HG03039 (cell line): Measurements from ENCODE around the gene INTS11.
"Not testable (repeated sequence)": the region's sequence is repeated elsewhere in the genome, so short reads cannot be mapped to it uniquely, and the experiment has no call there.

Source experiments
- ATAC-seq: cut with Tn5 transposase; IDR thresholded peaks from one replicate; pipeline ENCODE4 v1.9.1; 2021; ENCODE audit warnings: mild to moderate bottlenecking, moderate library complexity; ENCODE audit not compliant: unreplicated experiment

INTS11 gene

GRCh38 chr1:1331068-1331965 lies 6.9 kb upstream of the INTS11 start, which contains the start of gene TAS1R3:
Gene TAS1R3, plus strand, starts transcription at chr1:1331280. Its CDS starts 66 bp downstream, at chr1:1331346.
- ATAC-seq: no peak

DNA sequence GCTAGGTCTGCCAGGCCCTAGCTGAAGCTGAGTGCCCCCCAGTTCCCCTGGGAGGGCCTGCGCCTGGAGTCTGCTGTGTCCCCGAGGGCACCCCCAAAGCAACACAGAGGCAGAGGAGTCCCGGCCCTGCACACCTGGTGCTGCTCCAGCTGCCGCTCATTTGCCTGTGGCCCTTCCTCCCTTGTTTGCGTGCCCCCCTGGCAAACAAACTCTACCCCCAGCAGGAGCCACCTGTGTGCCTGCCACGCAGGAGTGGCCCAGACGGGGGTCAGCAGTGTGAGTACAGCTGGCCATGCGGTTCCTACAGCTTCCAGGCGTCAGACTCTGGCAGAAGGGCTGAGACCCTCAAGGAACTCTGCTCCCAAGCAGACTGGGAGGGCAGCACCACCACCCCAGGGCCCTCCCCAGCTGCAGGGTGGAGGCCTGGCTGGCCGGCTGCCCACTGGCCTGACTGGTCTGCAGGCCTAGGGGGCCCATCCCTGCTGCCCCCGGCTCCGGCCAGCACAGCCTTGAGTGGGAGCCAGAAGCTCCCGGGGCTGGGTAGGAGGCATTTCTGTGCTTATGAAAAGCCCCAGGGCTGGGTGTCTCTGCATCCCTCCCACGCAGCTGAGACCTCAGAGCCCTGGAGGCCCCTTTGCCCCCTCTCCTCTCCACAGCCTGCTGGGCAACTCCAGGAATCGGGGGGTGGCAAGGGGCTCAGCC lies 6.1 kb upstream of the INTS11 start:
- ATAC-seq: no peak

GRCh38 chr1:1329304-1330210 lies 5.1 kb upstream of the INTS11 start:
- ATAC-seq: no peak

DNA sequence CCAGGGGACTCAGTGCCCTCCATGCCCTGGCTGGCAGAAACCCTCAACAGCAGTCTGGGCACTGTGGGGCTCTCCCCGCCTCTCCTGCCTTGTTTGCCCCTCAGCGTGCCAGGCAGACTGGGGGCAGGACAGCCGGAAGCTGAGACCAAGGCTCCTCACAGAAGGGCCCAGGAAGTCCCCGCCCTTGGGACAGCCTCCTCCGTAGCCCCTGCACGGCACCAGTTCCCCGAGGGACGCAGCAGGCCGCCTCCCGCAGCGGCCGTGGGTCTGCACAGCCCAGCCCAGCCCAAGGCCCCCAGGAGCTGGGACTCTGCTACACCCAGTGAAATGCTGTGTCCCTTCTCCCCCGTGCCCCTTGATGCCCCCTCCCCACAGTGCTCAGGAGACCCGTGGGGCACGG lies 3.8 kb upstream of the INTS11 start:
- ATAC-seq: no peak

- ATAC-seq: no peak
Measured at GRCh38 chr1:1327291-1327690, 2.8 kb upstream of the INTS11 start.

- ATAC-seq: no peak
Measured at GRCh38 chr1:1326075-1326605, 1.7 kb upstream of the INTS11 start.

DNA sequence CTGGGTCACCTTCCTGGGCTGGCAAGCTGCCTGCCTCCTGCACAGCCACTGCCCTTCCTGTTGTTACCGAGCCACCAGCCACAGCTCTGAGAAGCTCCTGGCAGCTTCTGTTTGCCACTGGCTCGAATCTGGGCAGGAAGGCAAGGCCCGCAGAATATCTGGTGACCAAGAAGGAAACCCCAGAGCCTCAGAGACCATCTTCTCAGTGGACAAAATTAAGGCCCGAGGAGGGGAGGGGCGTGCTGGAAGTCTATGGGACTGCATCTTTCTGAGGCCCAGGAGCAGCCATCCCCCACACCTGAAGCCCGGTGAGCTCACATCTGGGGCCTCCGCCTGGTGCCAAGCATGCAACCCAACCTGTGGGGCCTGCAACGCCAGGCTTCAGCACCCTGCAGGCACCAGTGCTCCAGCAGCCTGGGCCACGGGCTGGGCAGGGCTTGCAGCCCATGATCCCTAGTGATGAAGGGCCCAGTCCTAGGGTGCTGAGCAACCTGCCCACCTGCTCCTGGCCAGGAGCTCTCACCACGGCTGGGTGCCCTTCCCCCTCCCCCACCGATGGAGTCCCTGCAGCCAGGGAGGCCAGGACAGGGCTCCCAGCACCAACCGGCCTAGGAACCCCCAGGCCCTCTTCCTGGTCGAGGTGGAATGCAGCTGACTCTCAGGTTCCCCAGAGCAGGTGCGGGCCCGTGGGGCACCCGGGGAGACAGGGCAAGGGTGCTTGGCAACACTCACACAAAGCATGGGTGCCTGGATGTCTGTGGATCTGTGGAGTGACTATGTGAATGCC lies 1.0 kb upstream of the INTS11 start:
- ATAC-seq: no peak

- ATAC-seq: no peak
Measured at GRCh38 chr1:1324084-1324523, 356 bp downstream of the INTS11 start.

GRCh38 chr1:1322952-1323351 lies 1.5 kb downstream of the INTS11 start:
- no peak for ATAC-seq

DNA sequence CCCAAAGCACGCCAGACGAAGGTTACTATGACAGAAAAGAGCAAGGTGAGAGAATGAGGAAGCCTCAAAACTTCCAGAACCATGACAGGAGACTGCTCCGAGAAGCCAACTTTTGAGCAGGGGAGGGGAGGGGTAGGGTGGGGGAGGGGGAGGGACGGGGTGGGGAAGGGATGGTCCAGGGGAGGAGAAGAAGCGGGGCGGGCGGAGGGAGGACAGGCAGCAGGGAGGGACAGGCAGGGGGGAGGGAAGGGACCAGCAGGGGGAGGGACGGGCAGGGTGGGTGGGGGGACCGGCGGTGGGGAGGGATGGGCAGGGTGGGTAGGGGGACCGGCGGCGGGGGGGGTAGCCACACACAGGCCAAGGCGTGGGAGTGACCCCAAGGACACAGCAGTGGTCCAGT lies 2.0 kb downstream of the INTS11 start:
- no peak for ATAC-seq

GRCh38 chr1:1321477-1321876 lies 3.0 kb downstream of the INTS11 start:
- no peak for ATAC-seq

GRCh38 chr1:1320666-1321448 lies 3.6 kb downstream of the INTS11 start:
- no peak for ATAC-seq

- no peak for ATAC-seq
Measured at GRCh38 chr1:1319646-1319941, 4.9 kb downstream of the INTS11 start.

DNA sequence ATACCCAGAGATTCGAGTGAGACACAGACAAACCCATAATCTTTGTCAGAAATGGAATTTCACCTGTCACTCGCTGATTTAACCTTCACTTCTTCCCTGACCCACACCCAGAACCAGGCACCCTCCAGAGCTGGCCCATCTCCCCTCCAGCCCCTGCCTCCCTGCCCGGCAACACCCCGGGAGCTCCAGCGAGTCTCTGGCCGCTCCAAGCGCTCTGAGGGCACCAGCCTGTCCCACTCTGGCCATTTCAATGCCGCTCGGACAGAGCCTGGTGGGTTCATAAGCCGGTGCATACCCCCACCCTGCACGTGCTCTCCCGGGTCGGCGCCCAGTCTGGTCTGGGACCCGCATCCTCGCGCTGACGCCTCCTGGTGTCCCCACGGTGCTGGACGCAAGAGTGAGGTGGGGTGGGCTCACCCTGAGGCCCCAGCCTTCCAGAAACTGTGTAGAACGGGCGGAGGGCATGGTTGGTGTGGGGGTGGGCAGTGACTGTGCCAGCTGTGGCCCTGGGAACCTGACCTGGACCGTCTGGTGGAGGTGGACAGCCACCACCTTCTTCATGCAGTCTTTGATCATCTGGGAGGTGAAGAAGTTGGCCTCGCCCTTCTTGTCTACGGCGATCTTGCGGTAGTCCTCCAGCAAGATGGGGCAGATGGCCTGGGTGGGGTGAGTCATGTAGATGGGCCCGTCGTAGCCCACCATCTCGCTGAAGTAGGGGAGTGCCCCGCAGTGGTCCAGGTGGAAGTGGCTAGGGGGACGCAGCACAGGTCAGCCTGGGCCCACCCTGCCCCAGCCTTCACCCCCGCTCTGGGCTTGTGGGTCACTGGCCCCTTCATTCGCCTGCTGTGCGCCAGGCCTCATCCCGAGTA lies 5.4 kb downstream of the INTS11 start:
- ATAC-seq: no peak

DNA sequence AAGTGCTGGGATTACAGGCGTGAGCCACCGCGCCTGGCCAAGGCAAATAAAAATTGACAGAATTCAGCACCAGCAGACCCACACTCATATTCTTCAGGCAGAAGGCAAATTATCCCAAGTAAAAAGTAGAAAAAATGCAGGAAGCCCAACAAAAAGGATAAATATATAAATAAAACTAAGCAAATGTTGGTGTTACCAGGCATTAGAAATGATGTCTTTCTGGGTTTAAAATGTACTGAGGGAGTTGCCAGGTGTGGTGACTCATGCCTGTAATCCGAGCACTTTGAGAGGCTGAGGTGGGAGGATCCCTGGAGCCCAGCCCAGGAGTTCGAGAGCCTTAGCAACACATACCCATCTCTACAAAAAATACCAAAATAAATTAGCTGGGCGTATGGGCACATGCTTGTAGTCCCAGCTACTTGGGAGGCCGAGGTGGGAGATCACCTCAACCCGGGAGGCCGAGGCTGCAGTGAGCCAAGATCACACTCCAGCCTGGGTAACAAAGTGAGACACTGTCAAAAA lies 6.3 kb downstream of the INTS11 start:
- ATAC-seq: no peak

DNA sequence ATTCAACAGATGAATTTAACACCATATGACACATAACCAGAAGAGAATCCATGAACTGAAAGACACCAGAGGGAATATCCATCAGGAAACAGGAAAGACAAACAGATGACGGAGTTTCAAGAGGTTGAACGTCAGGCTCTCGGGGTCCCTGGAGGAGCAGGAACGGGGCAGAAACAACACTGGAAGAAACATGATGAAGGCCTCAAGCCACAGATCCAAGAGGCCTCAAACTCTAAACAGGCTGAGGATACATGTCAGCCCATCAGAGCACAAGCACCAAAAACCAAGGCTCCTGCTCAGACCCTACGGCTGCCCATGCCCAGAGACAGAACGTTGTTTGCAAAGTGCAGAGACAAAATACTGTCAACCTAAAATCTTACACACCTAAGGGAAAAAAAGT lies 7.0 kb downstream of the INTS11 start:
- ATAC-seq: no peak

GRCh38 chr1:1316199-1316598 lies 8.3 kb downstream of the INTS11 start:
- not testable (repeated sequence) for ATAC-seq

- no peak for ATAC-seq
Measured at GRCh38 chr1:1315435-1315954, 9.0 kb downstream of the INTS11 start.
